ENCODE measurements around the gene TRABD2B.

Gene TRABD2B

DNA sequence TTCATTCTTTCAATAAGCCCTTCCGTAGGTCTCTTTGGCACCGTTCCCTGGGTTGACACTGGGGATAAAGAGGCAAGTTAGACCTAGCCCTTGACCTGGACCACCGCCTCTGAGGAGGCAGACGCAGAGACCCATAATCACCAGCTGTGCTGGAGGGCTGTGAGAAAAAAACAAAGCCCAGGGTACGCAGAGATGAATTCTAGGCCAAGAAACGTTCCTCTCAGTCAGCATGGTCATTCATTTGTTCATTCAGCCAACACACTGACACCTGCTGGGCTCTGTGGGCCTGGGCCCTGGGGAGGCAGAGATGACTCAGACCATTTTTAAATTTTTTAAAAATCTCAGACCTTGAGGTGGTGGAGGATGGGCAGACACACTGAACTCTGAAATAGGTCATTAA is 26.3 kb upstream of the TRABD2B start:
- TF ChIP-seq, protein P1, sequence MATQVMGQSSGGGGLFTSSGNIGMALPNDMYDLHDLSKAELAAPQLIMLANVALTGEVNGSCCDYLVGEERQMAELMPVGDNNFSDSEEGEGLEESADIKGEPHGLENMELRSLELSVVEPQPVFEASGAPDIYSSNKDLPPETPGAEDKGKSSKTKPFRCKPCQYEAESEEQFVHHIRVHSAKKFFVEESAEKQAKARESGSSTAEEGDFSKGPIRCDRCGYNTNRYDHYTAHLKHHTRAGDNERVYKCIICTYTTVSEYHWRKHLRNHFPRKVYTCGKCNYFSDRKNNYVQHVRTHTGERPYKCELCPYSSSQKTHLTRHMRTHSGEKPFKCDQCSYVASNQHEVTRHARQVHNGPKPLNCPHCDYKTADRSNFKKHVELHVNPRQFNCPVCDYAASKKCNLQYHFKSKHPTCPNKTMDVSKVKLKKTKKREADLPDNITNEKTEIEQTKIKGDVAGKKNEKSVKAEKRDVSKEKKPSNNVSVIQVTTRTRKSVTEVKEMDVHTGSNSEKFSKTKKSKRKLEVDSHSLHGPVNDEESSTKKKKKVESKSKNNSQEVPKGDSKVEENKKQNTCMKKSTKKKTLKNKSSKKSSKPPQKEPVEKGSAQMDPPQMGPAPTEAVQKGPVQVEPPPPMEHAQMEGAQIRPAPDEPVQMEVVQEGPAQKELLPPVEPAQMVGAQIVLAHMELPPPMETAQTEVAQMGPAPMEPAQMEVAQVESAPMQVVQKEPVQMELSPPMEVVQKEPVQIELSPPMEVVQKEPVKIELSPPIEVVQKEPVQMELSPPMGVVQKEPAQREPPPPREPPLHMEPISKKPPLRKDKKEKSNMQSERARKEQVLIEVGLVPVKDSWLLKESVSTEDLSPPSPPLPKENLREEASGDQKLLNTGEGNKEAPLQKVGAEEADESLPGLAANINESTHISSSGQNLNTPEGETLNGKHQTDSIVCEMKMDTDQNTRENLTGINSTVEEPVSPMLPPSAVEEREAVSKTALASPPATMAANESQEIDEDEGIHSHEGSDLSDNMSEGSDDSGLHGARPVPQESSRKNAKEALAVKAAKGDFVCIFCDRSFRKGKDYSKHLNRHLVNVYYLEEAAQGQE (IDR thresholded peaks at IDR 0.05; ENCODE audit: low read depth): no peak
- no peak for TF ChIP-seq ZBTB7A (IDR thresholded peaks at IDR 0.05; ENCODE audit: low read depth)

DNA sequence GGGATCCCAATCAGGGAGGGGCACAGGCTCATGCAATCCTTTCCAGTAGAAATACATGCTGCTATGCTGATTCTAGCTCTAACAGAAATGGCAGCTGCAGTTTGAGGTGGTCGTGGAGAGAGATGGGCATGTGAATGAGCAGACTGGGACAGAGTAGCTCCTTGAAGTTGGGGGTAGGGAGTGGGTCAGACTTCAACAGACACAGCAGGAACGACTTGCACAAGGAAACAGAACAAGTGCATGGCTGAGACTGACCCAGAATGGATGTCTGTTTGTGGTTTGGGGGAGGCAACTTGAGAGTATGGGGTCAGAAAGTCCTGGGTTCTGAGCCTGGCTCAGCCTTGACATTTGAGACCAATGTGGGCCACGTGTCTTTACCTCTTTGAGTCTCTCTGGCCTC is 25.1 kb upstream of the TRABD2B start:
- TF ChIP-seq CEBPB (IDR thresholded peaks at IDR 0.05) (no peak), FOXM1 (IDR thresholded peaks at IDR 0.05; ENCODE audit: borderline replicate concordance, low read depth) (no peak), TCF12 (IDR thresholded peaks at IDR 0.05; ENCODE audit: low read depth) (no peak), ZBTB7A (IDR thresholded peaks at IDR 0.05; ENCODE audit: low read depth) (no peak)
- TF ChIP-seq, protein P2, sequence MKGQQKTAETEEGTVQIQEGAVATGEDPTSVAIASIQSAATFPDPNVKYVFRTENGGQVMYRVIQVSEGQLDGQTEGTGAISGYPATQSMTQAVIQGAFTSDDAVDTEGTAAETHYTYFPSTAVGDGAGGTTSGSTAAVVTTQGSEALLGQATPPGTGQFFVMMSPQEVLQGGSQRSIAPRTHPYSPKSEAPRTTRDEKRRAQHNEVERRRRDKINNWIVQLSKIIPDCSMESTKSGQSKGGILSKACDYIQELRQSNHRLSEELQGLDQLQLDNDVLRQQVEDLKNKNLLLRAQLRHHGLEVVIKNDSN (IDR thresholded peaks at IDR 0.05): no peak
- TF ChIP-seq, protein P3, sequence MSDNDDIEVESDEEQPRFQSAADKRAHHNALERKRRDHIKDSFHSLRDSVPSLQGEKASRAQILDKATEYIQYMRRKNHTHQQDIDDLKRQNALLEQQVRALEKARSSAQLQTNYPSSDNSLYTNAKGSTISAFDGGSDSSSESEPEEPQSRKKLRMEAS (IDR thresholded peaks at IDR 0.05): no peak

DNA sequence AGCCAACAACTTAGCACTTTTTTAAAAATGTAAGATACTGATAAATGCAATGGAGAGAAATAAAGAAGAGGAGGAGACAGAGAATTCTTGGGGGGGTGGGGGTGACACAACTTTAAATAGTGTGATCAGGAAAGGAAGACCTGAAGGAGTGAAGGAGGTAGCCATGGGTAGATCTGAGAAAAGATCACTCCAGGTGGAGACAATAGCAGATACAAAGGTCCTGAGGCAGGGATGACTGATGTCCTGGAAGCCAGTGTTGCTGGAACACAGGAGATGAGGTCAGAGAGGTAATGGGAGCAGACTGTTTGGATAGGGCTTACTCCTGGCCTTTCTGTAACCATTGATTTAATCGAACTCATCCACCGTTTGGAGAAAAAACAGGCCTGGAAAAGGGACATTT is 24.6 kb upstream of the TRABD2B start:
- TF ChIP-seq FOXM1 (IDR thresholded peaks at IDR 0.05; ENCODE audit: borderline replicate concordance, low read depth) (no peak), EGR1 (IDR thresholded peaks at IDR 0.05) (no peak), CREB1 (IDR thresholded peaks at IDR 0.05; ENCODE audit: low read depth) (no peak), CEBPB (IDR thresholded peaks at IDR 0.05) (no peak), NFIC (IDR thresholded peaks at IDR 0.05) (no peak), TAF1 (IDR thresholded peaks at IDR 0.05; ENCODE audit: low read depth) (no peak), RAD21 (IDR thresholded peaks at IDR 0.05; ENCODE audit: low read depth) (no peak)

DNA sequence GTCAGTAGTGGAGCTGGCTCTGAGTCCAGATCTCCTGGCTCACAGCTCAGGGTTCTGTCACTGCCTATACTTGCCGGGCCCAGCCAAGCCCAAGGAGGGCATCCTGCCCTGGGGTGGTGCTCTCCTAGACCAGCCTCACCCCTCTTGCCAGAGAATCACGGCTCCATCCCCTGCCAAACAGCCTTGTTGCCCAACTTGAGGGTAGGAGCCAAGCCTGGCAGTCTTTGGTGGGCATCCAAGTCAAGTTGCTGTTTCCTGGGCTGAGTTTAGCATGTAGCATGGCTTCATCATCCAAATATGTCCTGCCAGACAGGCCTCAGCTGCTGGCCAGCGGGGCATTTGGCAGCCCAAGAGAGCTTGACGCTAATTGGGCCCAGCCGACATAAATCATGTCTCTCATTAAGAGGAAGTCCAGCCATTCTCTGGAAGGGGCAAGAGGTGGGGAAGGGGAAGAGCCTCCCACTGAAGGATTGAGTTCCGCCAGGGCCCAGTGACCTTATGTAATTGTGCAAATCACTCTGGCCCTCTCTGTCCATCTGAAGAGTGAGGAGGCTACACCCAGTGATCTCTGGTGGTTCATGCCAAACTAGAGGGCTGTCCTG is 22.6 kb upstream of the TRABD2B start:
- no peak for TF ChIP-seq EP300 (IDR thresholded peaks at IDR 0.05; ENCODE audit: borderline replicate concordance)
- no peak for TF ChIP-seq CEBPB (IDR thresholded peaks at IDR 0.05)
- TF ChIP-seq ZBTB7A (IDR thresholded peaks at IDR 0.05; ENCODE audit: low read depth): no peak
- TF ChIP-seq YY1 (IDR thresholded peaks at IDR 0.05; ENCODE audit: low read depth): no peak
- no peak for TF ChIP-seq FOXM1 (IDR thresholded peaks at IDR 0.05; ENCODE audit: borderline replicate concordance, low read depth)
- TF ChIP-seq, protein P2 (IDR thresholded peaks at IDR 0.05): no peak
- TF ChIP-seq CREB1 (IDR thresholded peaks at IDR 0.05; ENCODE audit: low read depth): no peak
- TF ChIP-seq, protein P3 (IDR thresholded peaks at IDR 0.05): no peak
- no peak for TF ChIP-seq RAD21 (IDR thresholded peaks at IDR 0.05; ENCODE audit: low read depth)

DNA sequence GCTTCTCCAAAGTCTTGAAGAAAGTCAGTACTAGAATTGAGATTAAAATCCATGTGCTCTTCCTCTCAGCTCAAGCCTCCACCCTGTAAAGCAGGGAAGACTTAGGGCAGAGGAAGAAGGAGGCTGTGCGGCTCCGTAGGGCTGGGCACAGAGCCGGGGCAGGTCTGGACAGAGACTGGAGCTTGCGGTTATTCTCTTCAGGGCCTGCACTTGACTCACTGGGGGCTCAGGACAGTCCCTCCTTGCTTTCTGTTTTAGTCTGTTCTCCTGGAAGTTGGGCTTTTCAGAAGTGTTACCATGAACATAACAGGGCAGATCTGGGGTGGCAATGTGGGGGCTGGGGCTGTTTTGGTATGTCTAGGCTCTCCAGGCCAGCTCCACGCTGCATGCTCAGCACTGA is 21.6 kb upstream of the TRABD2B start:
- TF ChIP-seq CEBPB (IDR thresholded peaks at IDR 0.05) (no peak), FOXM1 (IDR thresholded peaks at IDR 0.05; ENCODE audit: borderline replicate concordance, low read depth) (no peak), CREB1 (IDR thresholded peaks at IDR 0.05; ENCODE audit: low read depth) (no peak), EGR1 (IDR thresholded peaks at IDR 0.05) (no peak)
- TF ChIP-seq, protein P2 (IDR thresholded peaks at IDR 0.05): no peak

DNA sequence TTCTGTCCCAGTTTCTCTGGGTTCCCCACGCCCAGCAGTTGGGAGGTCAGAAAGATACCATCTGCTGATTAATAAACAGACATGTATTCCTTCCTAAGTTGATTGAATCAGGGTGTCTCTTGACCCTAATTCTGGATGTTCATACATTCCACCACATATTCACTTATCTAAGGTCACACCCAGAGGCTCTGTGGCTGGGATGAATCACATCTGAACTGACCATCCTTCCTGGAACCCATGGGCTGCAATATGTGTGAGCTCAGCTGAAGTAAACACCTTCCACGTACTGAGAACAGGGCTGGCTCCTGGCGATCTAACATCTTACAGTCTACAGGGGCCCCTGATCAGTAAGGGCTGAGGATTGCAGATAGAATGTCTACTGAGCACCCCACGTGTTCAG is 20.5 kb upstream of the TRABD2B start:
- TF ChIP-seq NFIC (IDR thresholded peaks at IDR 0.05) (no peak), CEBPB (IDR thresholded peaks at IDR 0.05) (no peak), TAF1 (IDR thresholded peaks at IDR 0.05; ENCODE audit: low read depth) (no peak), CREB1 (IDR thresholded peaks at IDR 0.05; ENCODE audit: low read depth) (no peak), TCF12 (IDR thresholded peaks at IDR 0.05; ENCODE audit: low read depth) (no peak), EGR1 (IDR thresholded peaks at IDR 0.05) (no peak), FOXM1 (IDR thresholded peaks at IDR 0.05; ENCODE audit: borderline replicate concordance, low read depth) (no peak)
- TF ChIP-seq, protein P3 (IDR thresholded peaks at IDR 0.05): no peak

DNA sequence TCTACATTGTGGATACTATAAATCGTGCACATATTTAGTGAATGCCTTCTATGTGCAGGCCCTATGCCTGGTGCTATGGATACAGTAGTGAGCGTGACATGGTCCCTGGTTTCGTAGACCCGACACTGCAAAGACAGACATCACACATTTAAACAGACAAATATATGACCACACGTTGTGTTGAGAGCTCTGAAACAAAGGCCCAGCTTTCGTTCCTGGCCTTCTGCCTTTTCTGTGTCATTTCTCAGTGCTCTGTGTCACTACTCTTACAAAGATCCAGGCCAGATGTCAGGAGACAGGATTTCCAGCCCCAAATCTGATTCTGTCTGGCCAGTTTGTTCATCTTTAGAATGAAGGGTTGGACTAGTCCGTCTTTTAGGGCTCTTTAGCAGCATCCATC is 19.3 kb upstream of the TRABD2B start:
- TF ChIP-seq TAF1 (IDR thresholded peaks at IDR 0.05; ENCODE audit: low read depth) (no peak), EGR1 (IDR thresholded peaks at IDR 0.05) (no peak), TEAD4 (IDR thresholded peaks at IDR 0.05) (no peak), TCF12 (IDR thresholded peaks at IDR 0.05; ENCODE audit: low read depth) (no peak), ZBTB7A (IDR thresholded peaks at IDR 0.05; ENCODE audit: low read depth) (no peak), NFIC (IDR thresholded peaks at IDR 0.05) (no peak), RAD21 (IDR thresholded peaks at IDR 0.05; ENCODE audit: low read depth) (no peak), CEBPB (IDR thresholded peaks at IDR 0.05) (no peak), CREB1 (IDR thresholded peaks at IDR 0.05; ENCODE audit: low read depth) (no peak)
- TF ChIP-seq, protein P2 (IDR thresholded peaks at IDR 0.05): no peak
- TF ChIP-seq, protein P1 (IDR thresholded peaks at IDR 0.05; ENCODE audit: low read depth): no peak
- TF ChIP-seq, protein P3 (IDR thresholded peaks at IDR 0.05): no peak
